Left ventricle myocardium superior (tissue), 1 donor: ENCODE results near the gene SLX4. TPM values are rescaled to one million over a fixed set of nuclear protein-coding genes. Genes with fewer than 3 reads are reported as not detected.

ENCODE experiments used
- ATAC-seq: fragments of 200-7000 bp; cut with Tn5 transposase; one replicate; pipeline ENCODE4 v1.9.1; 2020; ENCODE audit warnings: mild to moderate bottlenecking, moderate library complexity
- DNase-seq: peaks from one replicate; pipeline ENCODE4 v3.0.0-alpha.2; 2020
- intact Hi-C: fragments of 100-400 bp; cut with micrococcal nuclease; formaldehyde crosslinking; loops from one replicate; pipeline ENCODE4 v1.11.0; 2022
- total RNA-seq: library from RNA; stranded (reverse); fragmentation: NEBNext Ultra II Directional; extraction: Animal tissue kit (Norgen Biotek cat#: 25700); gene quantifications from one replicate; pipeline ENCODE4 v1.2.1, GENCODE V29; 2021
- donor health status: DM: no; HTN: yes; CAD: no; lungs with severe emphysema.

The SLX4 gene
- total RNA-seq, 1 donor from 2014 or later = 3.2 TPM

DNA sequence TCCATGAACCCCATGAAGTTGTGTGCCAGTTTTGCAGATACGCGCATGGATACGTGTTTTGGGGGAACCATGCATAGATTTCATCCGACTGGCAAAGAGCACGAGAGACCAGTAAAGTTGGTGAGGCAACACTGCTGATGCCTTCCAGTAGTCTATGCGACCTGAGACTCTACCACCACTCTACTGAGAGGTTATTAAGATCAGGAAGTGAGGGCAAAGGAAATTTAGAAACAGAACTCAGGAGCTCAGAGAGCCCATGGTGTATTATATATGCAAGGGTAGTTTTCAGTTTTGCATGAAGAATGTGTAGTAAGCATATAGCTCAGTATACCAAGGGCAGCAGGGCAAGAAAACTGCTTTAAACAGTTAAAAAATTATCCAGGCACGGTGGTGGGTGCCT lies 4.2 kb downstream of the SLX4 start:
- intact Hi-C loops = no loop called here
- no peak for ATAC-seq
- DNase-seq = no peak

- ATAC-seq (no peak), DNase-seq (no peak)
- intact Hi-C loops = no loop called here
Measured at GRCh38 chr16:3606441-3606840, 5.0 kb downstream of the SLX4 start.

GRCh38 chr16:3602320-3602653 lies 9.1 kb downstream of the SLX4 start:
- DNase-seq (no peak), ATAC-seq (peak; percentile 64)

DNA sequence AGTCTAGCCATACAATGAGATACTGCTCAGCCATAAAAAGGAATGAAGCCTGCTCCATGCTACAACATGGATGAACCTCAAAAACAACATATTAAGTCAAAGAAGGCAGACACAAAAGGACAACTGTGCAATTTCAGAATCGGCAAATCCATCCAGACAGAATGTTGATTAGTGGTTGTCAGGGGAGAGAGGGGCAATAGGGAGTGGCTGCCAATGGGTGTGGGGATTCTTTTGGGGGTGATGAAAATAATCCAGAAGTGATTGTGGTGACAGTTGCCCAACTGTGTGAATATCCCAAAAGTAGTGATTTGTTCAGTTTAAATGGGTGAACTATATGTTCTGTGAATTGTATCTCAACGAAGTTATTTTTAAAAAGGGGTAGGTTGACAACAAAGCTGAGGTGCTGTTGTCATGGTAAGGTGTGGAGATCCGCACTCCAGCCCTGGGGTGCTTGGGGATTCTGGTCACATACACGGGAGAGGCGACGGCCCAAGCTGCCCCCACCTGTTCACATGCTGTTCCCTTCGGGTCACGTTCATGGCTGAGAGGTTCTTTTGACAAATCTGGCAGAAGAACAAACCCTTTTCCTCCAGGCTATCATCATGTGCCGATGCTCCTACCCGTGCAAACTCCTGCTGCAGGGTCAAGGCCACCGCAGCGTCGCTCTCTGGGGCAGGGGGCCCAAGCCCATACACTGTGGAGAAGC lies 9.6 kb downstream of the SLX4 start:
- intact Hi-C loops = no loop called here
- DNase-seq = no peak
- ATAC-seq = peak; percentile 38

More at GRCh38 chr16:3602320-3602653, 9.1 kb downstream of the SLX4 start:
- intact Hi-C loops = no loop called here

GRCh38 chr16:3599922-3600321 lies 11.5 kb downstream of the SLX4 start:
- no peak for ATAC-seq
- intact Hi-C loops = no loop called here
- DNase-seq = no peak

- ATAC-seq (no peak), DNase-seq (no peak)
- intact Hi-C loops = no loop called here
Measured at GRCh38 chr16:3599121-3599520, 12.3 kb downstream of the SLX4 start.

DNA sequence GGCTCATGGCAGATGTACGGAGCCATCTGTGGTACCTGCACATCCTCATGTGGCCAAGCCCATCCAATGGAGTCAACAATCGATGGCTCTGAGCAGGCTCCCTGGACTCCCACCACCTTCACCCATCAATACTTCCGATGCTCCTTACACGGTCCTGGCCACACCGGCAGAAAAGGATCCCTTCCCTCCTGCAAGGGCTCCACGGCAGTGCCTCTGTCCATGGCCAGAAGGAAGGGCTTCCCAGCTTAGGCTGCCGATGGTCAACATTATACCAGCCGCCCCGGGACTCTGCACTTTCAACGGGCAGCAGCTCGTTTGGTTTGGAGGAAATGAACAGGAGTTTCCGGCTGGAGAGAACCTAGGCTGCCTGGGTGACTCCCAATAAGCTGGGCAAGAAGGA lies 13.2 kb downstream of the SLX4 start:
- ATAC-seq (no peak), DNase-seq (no peak)
- intact Hi-C loops = no loop called here

DNA sequence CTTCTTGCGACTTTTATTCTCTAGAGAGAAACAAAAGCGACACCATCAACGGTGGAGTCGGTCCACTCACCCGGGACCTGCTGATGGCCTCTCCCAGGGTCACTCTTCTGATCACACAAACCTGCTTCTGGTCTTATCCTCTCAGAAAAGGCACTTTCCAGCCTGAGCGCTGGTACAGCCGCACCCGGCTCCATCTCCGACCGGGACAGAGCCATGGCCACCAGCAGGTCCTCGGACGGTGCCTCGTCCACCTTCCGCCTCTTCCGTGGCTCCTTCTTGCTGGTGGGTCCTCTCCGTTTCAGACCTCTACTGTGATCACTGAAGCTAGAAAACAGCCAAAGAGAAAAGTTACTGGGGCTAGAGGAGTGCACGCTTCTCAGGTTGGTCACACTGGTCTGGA lies 13.7 kb downstream of the SLX4 start:
- intact Hi-C loops = no loop called here
- ATAC-seq = no peak

DNA sequence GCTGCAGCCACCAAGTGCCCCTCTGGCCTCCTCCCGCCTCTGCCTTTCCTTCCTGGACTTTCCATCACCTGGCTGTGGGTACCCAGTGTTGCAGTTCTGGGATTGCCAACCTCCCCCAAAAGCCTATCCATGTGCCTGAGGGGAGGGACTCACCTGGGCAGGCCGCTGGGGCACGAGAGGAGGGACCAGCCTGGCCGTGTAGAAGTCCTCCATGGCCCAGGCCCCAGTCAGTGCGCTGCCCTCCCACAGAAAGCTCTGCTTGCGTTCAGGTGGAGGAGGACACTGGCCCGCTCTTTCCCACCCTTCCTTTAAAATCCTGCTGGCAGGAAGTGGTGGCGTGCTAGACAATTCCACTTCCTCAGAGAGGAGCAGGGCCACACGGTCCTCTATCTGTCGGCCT lies 14.2 kb downstream of the SLX4 start:
- ATAC-seq (no peak), DNase-seq (no peak)
- intact Hi-C loops = no loop called here

More for the DNA sequence above, 13.7 kb downstream of the SLX4 start:
- DNase-seq = no peak

GRCh38 chr16:3596101-3596861 lies 15.1 kb downstream of the SLX4 start:
- no peak for ATAC-seq
- intact Hi-C loops = no loop called here
- DNase-seq = no peak

- intact Hi-C loops = no loop called here
- DNase-seq (no peak), ATAC-seq (no peak)
Measured at GRCh38 chr16:3595521-3596021, 15.8 kb downstream of the SLX4 start.

GRCh38 chr16:3595110-3595486 lies 16.3 kb downstream of the SLX4 start:
- no peak for DNase-seq
- intact Hi-C loops = no loop called here
- no peak for ATAC-seq

- no peak for DNase-seq
- intact Hi-C loops = no loop called here
Measured at GRCh38 chr16:3594316-3595109, 16.9 kb downstream of the SLX4 start.

GRCh38 chr16:3592559-3592958 lies 18.8 kb downstream of the SLX4 start:
- ATAC-seq = peak; percentile 70
- peak; percentile 55 for DNase-seq
- intact Hi-C loops = no loop called here

More at GRCh38 chr16:3594316-3595109, 16.9 kb downstream of the SLX4 start:
- no peak for ATAC-seq

GRCh38 chr16:3591991-3592390 lies 19.4 kb downstream of the SLX4 start:
- DNase-seq = no peak
- no peak for ATAC-seq
- intact Hi-C loops = no loop called here

- DNase-seq (no peak), ATAC-seq (peak; percentile 79)
- intact Hi-C loops = no loop called here
Measured at GRCh38 chr16:3591436-3591803, 20.0 kb downstream of the SLX4 start.

GRCh38 chr16:3590736-3591435 lies 20.5 kb downstream of the SLX4 start:
- intact Hi-C loops = no loop called here
- ATAC-seq (peak; percentile 4), DNase-seq (no peak)

GRCh38 chr16:3589991-3590701 lies 21.3 kb downstream of the SLX4 start:
- ATAC-seq = no peak
- intact Hi-C loops = no loop called here

DNA sequence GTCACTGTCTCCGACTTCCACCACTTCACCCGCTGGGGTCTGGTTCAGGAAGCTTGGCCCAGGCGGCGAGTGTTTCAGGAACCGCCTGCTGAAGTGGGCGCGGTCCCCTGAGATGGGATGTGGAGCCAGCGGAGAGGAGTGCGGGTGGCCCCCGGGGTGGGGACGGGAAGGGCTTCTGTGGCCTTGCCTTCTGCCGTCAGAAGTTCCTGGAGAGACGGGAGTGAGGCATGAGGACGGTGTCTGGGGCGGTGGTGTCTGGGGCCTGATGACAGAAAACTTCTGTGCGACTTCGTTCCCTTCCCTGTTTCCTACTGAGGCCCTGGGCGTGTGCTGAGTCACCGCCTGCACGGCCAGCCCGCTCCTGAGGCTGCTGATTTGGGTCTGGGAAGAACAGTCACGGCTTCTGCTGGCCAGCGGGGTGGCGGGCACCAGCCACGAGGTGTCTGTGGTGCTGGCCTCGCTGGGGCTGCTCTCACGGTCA lies 21.9 kb downstream of the SLX4 start:
- intact Hi-C loops = no loop called here
- DNase-seq (peak; percentile 51), ATAC-seq (peak; percentile 15)

More at GRCh38 chr16:3589991-3590701, 21.3 kb downstream of the SLX4 start:
- no peak for DNase-seq
